K562 (cell line): ENCODE results near the gene LY6G6C. TPM values are rescaled to one million over a fixed set of nuclear protein-coding genes. Genes with fewer than 3 reads are reported as not detected.

ENCODE experiments used
- ATAC-seq: fragments of 200-7000 bp; cut with Tn5 transposase; 3 replicates; pipeline ENCODE4 v1.9.1; 2020; ENCODE audit warnings: moderate library complexity
- BruUV-seq: library from RNA; stranded (reverse); fragments of 400-500 nt; replicated peaks from 2 replicates; lab custom pipeline; 2021; lab: Mats Ljungman, UMichigan
- CTCF ChIA-PET: fragments of 300-600 bp; formaldehyde crosslinking; extraction: SDS; loops from one replicate; lab custom pipeline; 2021; ENCODE audit warnings: low intra/inter-chr PET ratio; lab: Yijun Ruan, JAX
- POLR2A ChIA-PET: fragments of 300-600, 350-650 bp; sonication (Branson Sonifier 250); formaldehyde crosslinking; extraction: SDS; loops from one replicate; lab custom pipeline; 2021; ENCODE audit warnings: antibody characterized with exemption, inconsistent platforms; lab: Yijun Ruan, JAX
- DNase-seq, 4 experiments: peaks; one replicate each; pipeline versions ENCODE4 v3.0.0 to v3.0.0-alpha.2; 2011 to 2018; ENCODE audit warnings: low spot score in 3 of 4, mixed read lengths in 3 of 4; ENCODE audit errors: extremely low read depth in 1 of 4
- FAIRE-seq: peaks from 2 replicates; lab custom pipeline; 2011; peaks lifted over from hg19 to GRCh38; lab: Jason Lieb, UNC
- H2AFZ ChIP-seq: 2 replicates; pipeline ENCODE4 v1.6.0; 2011; ENCODE audit warnings: low read depth, low read length, control low read depth, inconsistent platforms
- H3K27ac ChIP-seq: fragments of 200-600 bp; 3 replicates; pipeline ENCODE4 v1.8.0; 2011; ENCODE audit warnings: low read depth, mild to moderate bottlenecking, control low read depth, inconsistent platforms, low read length, moderate library complexity, mixed read lengths; ENCODE audit errors: extremely low read depth
- H3K27me3 ChIP-seq, 2 experiments: fragments of 300-600 bp in 1 of 2; 2 replicates in 1 of 2; 3 replicates in 1 of 2; pipeline versions ENCODE4 v1.6.0 to v1.8.0; 2011; ENCODE audit warnings: inconsistent platforms in 2 of 2, low read length in 2 of 2, mild to moderate bottlenecking in 1 of 2, mixed read lengths in 1 of 2, moderate library complexity in 1 of 2; ENCODE audit not compliant: control insufficient read depth in 2 of 2, insufficient read depth in 2 of 2
- H3K36me3 ChIP-seq: fragments of 300-600 bp; 3 replicates; pipeline ENCODE4 v1.8.0; 2011; ENCODE audit warnings: mild to moderate bottlenecking, low read length, inconsistent platforms; ENCODE audit not compliant: control insufficient read depth, insufficient read depth
- H3K4me1 ChIP-seq, 2 experiments: fragments of 200-600 bp in 1 of 2; replicated peaks in 1 of 2; 2 replicates in 1 of 2; 3 replicates in 1 of 2; pipeline versions ENCODE4 v1.5.1 to v1.8.0; 2011; ENCODE audit warnings: inconsistent platforms in 2 of 2, low read length in 2 of 2, mild to moderate bottlenecking in 1 of 2, mixed read lengths in 1 of 2, moderate library complexity in 1 of 2; ENCODE audit not compliant: control insufficient read depth in 2 of 2, insufficient read depth in 2 of 2
- H3K4me2 ChIP-seq: 2 replicates; pipeline ENCODE4 v1.6.1; 2011; ENCODE audit warnings: low read length, control low read depth, inconsistent platforms, mixed read lengths; ENCODE audit not compliant: insufficient read depth
- H3K4me3 ChIP-seq: fragments of 200-600 bp; sonication (generic), shearing (Covaris generic); 2 replicates; pipeline ENCODE4 v1.5.1; 2016; ENCODE audit warnings: control low read depth, inconsistent platforms
- H3K79me2 ChIP-seq: fragments of 200-600 bp; 3 replicates; pipeline ENCODE4 v1.8.0; 2011; ENCODE audit warnings: low read length, inconsistent platforms; ENCODE audit not compliant: control insufficient read depth, insufficient read depth
- H3K9ac ChIP-seq, 2 experiments: 2 replicates each; pipeline versions ENCODE4 v1.6.0 to v1.6.1; 2011; ENCODE audit warnings: low read depth in 2 of 2, low read length in 2 of 2, control low read depth in 1 of 2, inconsistent platforms in 1 of 2, mild to moderate bottlenecking in 1 of 2, mixed read lengths in 1 of 2; ENCODE audit not compliant: insufficient read depth in 1 of 2
- H3K9me1 ChIP-seq: one replicate; pipeline ENCODE4 v1.6.0; 2011; ENCODE audit warnings: inconsistent platforms, mild to moderate bottlenecking, low read length, moderate library complexity; ENCODE audit not compliant: control insufficient read depth, insufficient read depth
- H3K9me3 ChIP-seq: replicated peaks from 2 replicates; pipeline ENCODE4 v1.5.1; 2011; ENCODE audit warnings: low read depth, low read length, inconsistent platforms; ENCODE audit not compliant: control insufficient read depth, insufficient read depth
- H4K20me1 ChIP-seq: replicated peaks from 2 replicates; pipeline ENCODE4 v1.6.1; 2011; ENCODE audit warnings: low read length, inconsistent platforms, mixed read lengths; ENCODE audit not compliant: control insufficient read depth, insufficient read depth
- ILF3 ChIP-seq: fragments of 450-650 bp; IDR thresholded peaks from 2 replicates; pipeline ENCODE4 v1.6.1; 2018; ENCODE audit warnings: antibody characterized with exemption, mild to moderate bottlenecking, moderate library complexity, borderline replicate concordance
- MEF2A ChIP-seq: IDR thresholded peaks from 2 replicates; pipeline ENCODE4 v1.6.1; 2011; ENCODE audit warnings: low read depth, mild to moderate bottlenecking, low read length, moderate library complexity; ENCODE audit not compliant: control insufficient read depth
- NFATC3 ChIP-seq: fragments of 450-650 bp; IDR thresholded peaks from 2 replicates; pipeline ENCODE4 v1.6.1; 2017; ENCODE audit warnings: mild to moderate bottlenecking
- PHF8 ChIP-seq: fragments of 200-600 bp; sonication (generic); IDR thresholded peaks from 2 replicates; pipeline ENCODE4 v1.6.1; 2012; ENCODE audit warnings: mixed run types, mild to moderate bottlenecking, inconsistent platforms, low read length, moderate library complexity, borderline replicate concordance
- SRSF7 ChIP-seq: fragments of 200-400 bp; formaldehyde crosslinking; optimal IDR thresholded peaks from 2 replicates; pipeline ENCODE3; 2017; ENCODE audit warnings: mild to moderate bottlenecking, low read depth, low read length
- TBL1XR1 ChIP-seq, 2 experiments: IDR thresholded peaks; 2 replicates each; pipeline ENCODE4 v1.6.1; 2012; ENCODE audit warnings: improper control_type of control experiment in 2 of 2, low read length in 2 of 2, mild to moderate bottlenecking in 1 of 2
- U2AF1 ChIP-seq: fragments of 200-400 bp; formaldehyde crosslinking; optimal IDR thresholded peaks from 2 replicates; pipeline ENCODE3; 2017; ENCODE audit warnings: mild to moderate bottlenecking, low read depth, low read length, moderate library complexity
- ZC3H11A ChIP-seq: IDR thresholded peaks from 2 replicates; pipeline ENCODE4 v1.6.1; 2012; ENCODE audit warnings: low read depth, low read length, improper control_type of control experiment
- ZC3H8 ChIP-seq: fragments of 450-650 bp; IDR thresholded peaks from 2 replicates; pipeline ENCODE4 v1.6.1; 2017
- ZNF232 ChIP-seq: sonication (generic); formaldehyde crosslinking; IDR thresholded peaks from 2 replicates; pipeline ENCODE4 v1.8.0; 2022; ENCODE audit warnings: mild to moderate bottlenecking, missing genetic modification reagents
- ZNF79 ChIP-seq: fragments of 250-450 bp; sonication (Bioruptor Pico); IDR thresholded peaks from 2 replicates; pipeline ENCODE4 v1.4.0; 2020; ENCODE audit warnings: low read depth, mild to moderate bottlenecking, moderate library complexity
- WGBS: fragments of 100-300 bp; shearing (Covaris generic); methylation state at CpG from one replicate; pipeline ENCODE4 v1.1.6; 2016; ENCODE audit warnings: low coverage, mixed read lengths; ENCODE audit not compliant: insufficient coverage; ENCODE audit errors: missing lambda C conversion rate; 5-methylcytosine and 5-hydroxymethylcytosine counted together
- in situ Hi-C: fragments of 300-500 bp; cut with MboI; formaldehyde crosslinking; loops from 4 replicates; pipeline ENCODE4 v1.15.0; 2018; ENCODE audit warnings: inconsistent platforms, mixed read lengths
- intact Hi-C: fragments of 100-400 bp; cut with micrococcal nuclease; formaldehyde crosslinking; loops from 2 replicates; pipeline ENCODE4 v1.14.2; 2022
- polyA plus RNA-seq, 8 experiments: library from polyadenylated mRNA; depleted of rRNA in 4 of 8; stranded (reverse) in 5 of 8; unstranded in 3 of 8; fragments of >200 nt; fragmentation: Nextera tagmentation in 2 of 8; fragmentation: Illumina TruSeq in 1 of 8; extraction: Ambion mirVana in 2 of 8; extraction: Trizol in 1 of 8; gene quantifications; 2 replicates each; pipeline versions ENCODE4 v1.2.1 to v1.2.3, GENCODE V29; 2011 to 2014; ENCODE audit warnings: inconsistent platforms in 1 of 8, missing spikeins in 1 of 8
- total RNA-seq, 7 experiments: library from RNA; depleted of rRNA in 6 of 7; stranded (reverse); fragments of >200 nt in 6 of 7; fragmentation: Illumina TruSeq in 2 of 7; extraction: Trizol in 2 of 7; gene quantifications; 2 replicates each; pipeline versions ENCODE4 v1.2.1 to v1.2.3, GENCODE V29; 2011 to 2021; ENCODE audit warnings: low replicate concordance in 1 of 7
- TF ChIP-seq, protein P1 (sequence below): sonication (generic); formaldehyde crosslinking; IDR thresholded peaks from 2 replicates; pipeline ENCODE4 v1.8.1; 2023; ENCODE audit warnings: mild to moderate bottlenecking, missing genetic modification reagents
- TF ChIP-seq, protein P2 (sequence below): fragments of 450-650 bp; formaldehyde crosslinking; conservative IDR thresholded peaks from 2 replicates; pipeline ENCODE4 v1.4.0; 2022; ENCODE audit warnings: mild to moderate bottlenecking, missing genetic modification characterization
- TF ChIP-seq, protein P3 (sequence below): fragments of 450-650 bp; IDR thresholded peaks from 2 replicates; pipeline ENCODE4 v1.6.1; 2016; ENCODE audit warnings: borderline replicate concordance

The LY6G6C gene
- total and polyA plus RNA-seq, 9 of the 15 experiments (the other 6 are each of a cell fraction or from before 2014, with no cell fraction given), result 0.06 to 0.20 TPM; not detected in 7

DNA sequence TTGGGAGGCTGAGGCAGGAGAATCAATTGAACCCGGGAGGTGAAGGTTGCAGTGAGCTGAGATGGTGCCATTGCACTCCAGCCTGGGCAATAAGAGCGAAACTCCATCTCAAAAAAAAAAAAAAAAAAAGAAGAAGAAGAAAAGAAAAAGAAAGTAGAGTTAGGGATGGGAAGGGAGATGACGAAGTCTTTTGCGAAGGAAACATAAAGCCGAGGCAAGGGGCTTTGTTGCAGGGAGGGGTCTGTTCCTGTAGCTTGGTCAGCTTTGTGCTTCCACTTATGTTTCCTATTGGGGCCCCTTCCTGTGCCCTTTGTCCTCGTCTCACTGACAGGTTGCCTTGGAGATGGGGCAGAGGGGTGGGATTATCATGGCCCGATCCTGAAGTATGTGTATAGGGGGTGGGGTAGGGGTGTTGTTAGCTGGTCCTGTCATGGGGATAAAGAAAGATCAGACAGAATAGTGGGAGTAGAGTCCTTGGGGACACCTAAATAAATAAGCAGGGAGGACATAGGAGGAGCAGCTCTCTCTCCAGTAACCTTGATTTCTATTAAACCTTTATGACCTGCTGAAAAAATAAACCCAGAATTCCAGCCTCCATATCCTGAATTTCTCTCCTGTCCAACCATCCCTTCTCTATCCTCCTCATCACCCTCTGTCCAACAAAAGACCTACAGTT is 15.9 kb upstream of the LY6G6C start:
- H2AFZ ChIP-seq, result peak overlapping the region; percentile 73
- H3K27ac ChIP-seq, result peak overlapping the region; percentile 95
- CTCF ChIA-PET, result no interaction called here
- WGBS, result 32% methylated on average over 7 of the region's 7 CpGs
- no TSS peak for BruUV-seq
- DNase-seq (peak in 2 of 4 experiments; percentile 73 to 87), ATAC-seq (no peak), FAIRE-seq (peak; percentile 26)
- H3K4me3 ChIP-seq, result peak overlapping the region; percentile 28
- peak overlapping the region; percentile 86 to 99; a peak in 3 of 4 replicates for H3K9ac ChIP-seq
- peaks cover 48 to 58% of the 10 kb centered on the region in 2 experiments for H3K4me1 ChIP-seq
- POLR2A ChIA-PET, result interaction anchor here (0.6 to 13.1 kb wide), 29 partner anchors 12 to 1234 kb away, joined by 3 to 236 read pairs (median 5); partner anchors contain the start of genes ABHD16A, BAG6, C6orf47 and CSNK2B
- peak overlapping the region; percentile 85 for H3K4me2 ChIP-seq
- H3K9me3 ChIP-seq, result no peaks in the 10 kb centered on the region
- intact Hi-C loops, result loop anchor here (10.0 kb wide), 1 partner anchor 237 kb away; the partner anchor contains the start of gene DXO
- peaks cover 86% of the 10 kb centered on the region for H3K79me2 ChIP-seq
- no peaks in the 10 kb centered on the region for H3K27me3 ChIP-seq
- in situ Hi-C loops, result no loop called here
- peaks cover 24% of the 10 kb centered on the region for H4K20me1 ChIP-seq
- no peaks in the 10 kb centered on the region for H3K9me1 ChIP-seq
- H3K36me3 ChIP-seq, result peaks cover 50% of the 10 kb centered on the region
- TF ChIP-seq TBL1XR1 (IDR thresholded peaks at IDR 0.05; ENCODE audit: low read length in 2 of 2) (no peak), ZC3H8 (peak; percentile 37; the same call in 1 of the 2 replicates), PHF8 (0 out of 2 replicates have a peak, but pooled peaks have one; percentile 2), SRSF7 (no peak), ZC3H11A (no peak), ZNF79 (CRISPR knock-in tag) (no peak), ILF3 (no peak), NFATC3 (0 out of 2 replicates have a peak, but pooled peaks have one; percentile 83), U2AF1 (no peak), ZNF232 (CRISPR knock-in tag) (0 out of 2 replicates have a peak, but pooled peaks have one; percentile 6), MEF2A (no peak)
- TF ChIP-seq, protein P1, sequence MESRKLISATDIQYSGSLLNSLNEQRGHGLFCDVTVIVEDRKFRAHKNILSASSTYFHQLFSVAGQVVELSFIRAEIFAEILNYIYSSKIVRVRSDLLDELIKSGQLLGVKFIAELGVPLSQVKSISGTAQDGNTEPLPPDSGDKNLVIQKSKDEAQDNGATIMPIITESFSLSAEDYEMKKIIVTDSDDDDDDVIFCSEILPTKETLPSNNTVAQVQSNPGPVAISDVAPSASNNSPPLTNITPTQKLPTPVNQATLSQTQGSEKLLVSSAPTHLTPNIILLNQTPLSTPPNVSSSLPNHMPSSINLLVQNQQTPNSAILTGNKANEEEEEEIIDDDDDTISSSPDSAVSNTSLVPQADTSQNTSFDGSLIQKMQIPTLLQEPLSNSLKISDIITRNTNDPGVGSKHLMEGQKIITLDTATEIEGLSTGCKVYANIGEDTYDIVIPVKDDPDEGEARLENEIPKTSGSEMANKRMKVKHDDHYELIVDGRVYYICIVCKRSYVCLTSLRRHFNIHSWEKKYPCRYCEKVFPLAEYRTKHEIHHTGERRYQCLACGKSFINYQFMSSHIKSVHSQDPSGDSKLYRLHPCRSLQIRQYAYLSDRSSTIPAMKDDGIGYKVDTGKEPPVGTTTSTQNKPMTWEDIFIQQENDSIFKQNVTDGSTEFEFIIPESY (CRISPR knock-in tag), result no peak
- TF ChIP-seq, protein P2, sequence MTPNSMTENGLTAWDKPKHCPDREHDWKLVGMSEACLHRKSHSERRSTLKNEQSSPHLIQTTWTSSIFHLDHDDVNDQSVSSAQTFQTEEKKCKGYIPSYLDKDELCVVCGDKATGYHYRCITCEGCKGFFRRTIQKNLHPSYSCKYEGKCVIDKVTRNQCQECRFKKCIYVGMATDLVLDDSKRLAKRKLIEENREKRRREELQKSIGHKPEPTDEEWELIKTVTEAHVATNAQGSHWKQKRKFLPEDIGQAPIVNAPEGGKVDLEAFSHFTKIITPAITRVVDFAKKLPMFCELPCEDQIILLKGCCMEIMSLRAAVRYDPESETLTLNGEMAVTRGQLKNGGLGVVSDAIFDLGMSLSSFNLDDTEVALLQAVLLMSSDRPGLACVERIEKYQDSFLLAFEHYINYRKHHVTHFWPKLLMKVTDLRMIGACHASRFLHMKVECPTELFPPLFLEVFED (CRISPR knock-in tag), result peak; percentile 43; the same call in 1 of the 2 replicates
- TF ChIP-seq, protein P3, sequence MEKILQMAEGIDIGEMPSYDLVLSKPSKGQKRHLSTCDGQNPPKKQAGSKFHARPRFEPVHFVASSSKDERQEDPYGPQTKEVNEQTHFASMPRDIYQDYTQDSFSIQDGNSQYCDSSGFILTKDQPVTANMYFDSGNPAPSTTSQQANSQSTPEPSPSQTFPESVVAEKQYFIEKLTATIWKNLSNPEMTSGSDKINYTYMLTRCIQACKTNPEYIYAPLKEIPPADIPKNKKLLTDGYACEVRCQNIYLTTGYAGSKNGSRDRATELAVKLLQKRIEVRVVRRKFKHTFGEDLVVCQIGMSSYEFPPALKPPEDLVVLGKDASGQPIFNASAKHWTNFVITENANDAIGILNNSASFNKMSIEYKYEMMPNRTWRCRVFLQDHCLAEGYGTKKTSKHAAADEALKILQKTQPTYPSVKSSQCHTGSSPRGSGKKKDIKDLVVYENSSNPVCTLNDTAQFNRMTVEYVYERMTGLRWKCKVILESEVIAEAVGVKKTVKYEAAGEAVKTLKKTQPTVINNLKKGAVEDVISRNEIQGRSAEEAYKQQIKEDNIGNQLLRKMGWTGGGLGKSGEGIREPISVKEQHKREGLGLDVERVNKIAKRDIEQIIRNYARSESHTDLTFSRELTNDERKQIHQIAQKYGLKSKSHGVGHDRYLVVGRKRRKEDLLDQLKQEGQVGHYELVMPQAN, result peak; percentile 55; the same call in 1 of the 2 replicates
